Activated naive CD4-positive, alpha-beta T cell treated with anti-CD3 and anti-CD28 coated beads, Interleukin-2, amount 10 ng/mL, durations not matched to agents 7 days and 5 days (primary cell): ENCODE results near the gene RNFT2.
A peak's percentile ranks its signal among the peaks of the same experiment; 100 is the strongest.
"Not testable (repeated sequence)": the region's sequence is repeated elsewhere in the genome, so short reads cannot be mapped to it uniquely, and the experiment has no call there.

Experiments
- CTCF ChIA-PET: fragments of 350-600 bp; sonication (Branson Sonifier 250); formaldehyde crosslinking; loops from one replicate; lab custom pipeline; 2021; ENCODE audit warnings: antibody characterized with exemption; lab: Charles Lee
- DNase-seq: peaks from one replicate; pipeline ENCODE4 v3.0.0-alpha.2; 2020
- H3K27ac Mint-ChIP-seq: one replicate; pipeline ENCODE4 v1.8.0; 2021; ENCODE audit warnings: mild to moderate bottlenecking, moderate library complexity, mixed read lengths
- H3K27me3 Mint-ChIP-seq: one replicate; pipeline ENCODE4 v1.8.0; 2021; ENCODE audit warnings: mild to moderate bottlenecking, mixed read lengths
- H3K36me3 Mint-ChIP-seq: one replicate; pipeline ENCODE4 v1.8.0; 2021; ENCODE audit warnings: mixed read lengths
- H3K4me1 Mint-ChIP-seq: one replicate; pipeline ENCODE4 v1.8.0; 2021; ENCODE audit warnings: mixed read lengths
- H3K4me3 Mint-ChIP-seq: one replicate; pipeline ENCODE4 v1.8.0; 2021; ENCODE audit warnings: mild to moderate bottlenecking, moderate library complexity, mixed read lengths
- H3K9me3 Mint-ChIP-seq: one replicate; pipeline ENCODE4 v1.8.0; 2021; ENCODE audit warnings: mixed read lengths

The RNFT2 gene

DNA sequence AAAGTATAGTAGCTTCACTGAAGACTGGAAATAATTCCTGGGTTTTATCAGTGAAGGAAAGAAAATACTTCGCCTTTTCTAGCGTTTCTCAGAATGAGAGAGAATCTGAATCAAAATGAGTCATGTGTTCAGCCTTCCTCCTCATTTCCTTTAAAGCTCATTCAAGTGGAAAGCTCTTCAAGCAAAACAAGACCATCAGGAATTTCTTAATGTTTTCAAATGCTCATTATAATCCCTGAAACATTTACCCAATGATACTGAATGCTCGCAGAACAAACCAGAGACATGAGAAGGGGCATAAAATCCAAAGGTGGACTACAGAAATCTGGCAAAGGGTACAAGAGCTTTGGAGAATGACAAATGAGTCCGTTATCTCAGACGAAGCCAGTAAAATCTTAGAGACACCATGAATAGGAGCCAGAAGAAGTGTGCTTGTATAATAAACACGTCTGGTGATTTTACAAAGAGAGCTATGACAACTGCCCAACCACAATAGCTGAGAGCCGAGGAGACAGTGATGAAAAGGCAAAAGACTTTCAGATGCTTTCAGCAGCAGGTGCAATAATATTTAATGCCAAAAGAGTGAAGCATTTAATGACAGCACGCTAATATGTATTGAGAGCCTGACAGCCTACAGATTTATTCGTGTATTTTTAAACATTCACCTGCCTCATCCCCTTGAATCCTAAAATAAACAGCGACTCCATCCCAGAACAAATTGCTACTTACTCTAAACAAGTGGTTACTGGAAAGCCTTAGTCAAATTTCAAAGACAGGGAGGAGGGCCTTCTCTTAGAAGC lies 19.3 kb upstream of the RNFT2 start:
- Mint-ChIP-seq H3K4me3 (no peak overlapping the region), H3K9me3 (no peaks in the 10 kb centered on the region), H3K27me3 (no peaks in the 10 kb centered on the region), H3K27ac (no peak overlapping the region), H3K4me1 (peaks cover 3% of the 10 kb centered on the region), H3K36me3 (peaks cover 37% of the 10 kb centered on the region)
- CTCF ChIA-PET, result interaction anchor here (0.6 to 1.9 kb wide), 3 partner anchors 12 to 33 kb away, joined by 3 to 7 read pairs (median 4); no protein-coding TSS in a partner anchor
- no peak for DNase-seq

DNA sequence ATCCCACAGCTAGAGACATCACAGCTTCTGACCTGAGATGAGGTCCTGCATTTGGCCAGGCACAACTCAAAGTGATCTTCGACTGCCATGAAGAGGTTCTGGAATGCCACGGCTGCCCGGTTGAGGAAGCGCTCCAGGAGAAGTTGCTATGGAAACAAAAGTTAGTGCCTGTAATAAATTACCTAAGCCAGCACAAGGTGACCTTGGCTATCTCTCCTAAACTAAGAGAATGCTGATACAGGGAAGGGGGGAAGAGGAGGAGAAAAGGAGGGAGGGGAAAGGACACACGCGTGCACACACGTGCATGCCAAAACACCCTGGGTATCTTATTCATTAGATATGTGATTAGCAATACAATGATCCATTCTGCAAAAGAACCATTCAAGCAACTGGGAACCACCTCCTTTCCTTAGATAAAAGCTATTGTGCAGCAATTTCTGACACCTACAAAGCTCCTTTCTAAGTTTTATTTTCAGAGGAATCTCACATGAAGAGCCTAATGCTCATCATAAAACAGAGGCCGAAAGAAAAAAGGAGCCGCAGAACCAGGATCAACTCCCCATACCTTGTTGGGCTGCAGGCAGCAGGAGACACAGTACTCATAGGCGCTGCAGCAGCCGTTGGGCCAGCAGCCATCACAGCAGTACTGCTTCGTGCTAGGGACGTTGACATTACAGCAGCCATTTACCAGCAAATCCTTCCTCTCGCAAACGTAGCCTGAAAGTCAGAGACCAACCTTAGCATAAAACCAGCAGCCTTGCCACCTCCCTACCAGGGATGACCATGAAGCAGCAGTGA lies 18.2 kb upstream of the RNFT2 start:
- no peak overlapping the region for H3K27ac Mint-ChIP-seq
- H3K36me3 Mint-ChIP-seq, result peaks cover 37% of the 10 kb centered on the region
- no peaks in the 10 kb centered on the region for H3K9me3 Mint-ChIP-seq
- no peak for DNase-seq
- no peak overlapping the region for H3K4me3 Mint-ChIP-seq
- CTCF ChIA-PET, result interaction anchor here (0.6 to 2.4 kb wide), 3 partner anchors 16 to 32 kb away, joined by 3 to 8 read pairs (median 7); no protein-coding TSS in a partner anchor
- no peaks in the 10 kb centered on the region for H3K27me3 Mint-ChIP-seq
- peaks cover 3% of the 10 kb centered on the region for H3K4me1 Mint-ChIP-seq

DNA sequence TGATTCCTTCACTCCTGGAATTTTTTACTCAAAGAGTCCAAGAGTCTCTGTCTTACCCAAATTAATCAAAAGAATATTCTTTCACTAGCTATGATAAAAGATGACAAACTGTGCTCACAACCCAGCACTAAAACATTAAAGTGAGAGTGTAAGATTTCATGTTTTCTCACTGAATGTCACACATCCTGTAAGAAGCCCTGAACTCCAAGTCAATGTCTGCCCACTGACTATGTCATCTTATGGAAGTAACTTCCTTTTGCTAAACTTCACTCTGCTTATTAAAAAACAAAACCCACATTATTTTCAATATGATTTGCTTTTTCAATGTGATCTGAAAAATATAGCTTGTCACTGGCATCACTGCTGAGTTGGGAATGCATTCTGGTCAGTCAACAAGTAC lies 15.9 kb upstream of the RNFT2 start:
- no peak for DNase-seq
- H3K4me1 Mint-ChIP-seq, result peaks cover 3% of the 10 kb centered on the region
- no peak overlapping the region for H3K27ac Mint-ChIP-seq
- H3K9me3 Mint-ChIP-seq, result no peaks in the 10 kb centered on the region
- CTCF ChIA-PET, result interaction anchor here (2.4 to 2.7 kb wide), 2 partner anchors 13 to 19 kb away, joined by 8 to 11 read pairs; no protein-coding TSS in a partner anchor
- H3K4me3 Mint-ChIP-seq, result no peak overlapping the region
- H3K36me3 Mint-ChIP-seq, result peaks cover 19% of the 10 kb centered on the region
- H3K27me3 Mint-ChIP-seq, result no peaks in the 10 kb centered on the region

DNA sequence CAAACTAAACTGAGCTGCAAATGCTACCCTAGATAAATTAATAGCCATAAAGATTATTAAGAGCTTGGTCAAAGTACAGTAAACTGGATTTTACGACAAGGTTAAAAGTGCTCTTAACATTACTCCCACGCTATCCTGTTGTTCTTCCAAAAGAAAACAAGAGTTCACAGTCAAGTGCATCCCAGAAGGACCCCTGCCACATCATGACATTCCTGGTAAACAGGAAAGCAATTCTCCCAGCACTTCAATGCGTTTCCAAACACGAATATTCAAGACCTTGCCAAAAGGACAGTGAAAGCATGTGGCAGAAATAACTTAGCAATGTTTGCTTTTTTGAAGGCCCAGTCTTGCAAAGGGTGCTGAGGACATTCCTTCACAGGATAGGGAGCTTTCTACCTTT lies 11.4 kb upstream of the RNFT2 start:
- H3K4me1 Mint-ChIP-seq, result peaks cover 4% of the 10 kb centered on the region
- no peaks in the 10 kb centered on the region for H3K9me3 Mint-ChIP-seq
- CTCF ChIA-PET, result interaction anchor here (0.6 to 1.2 kb wide), 2 partner anchors 17 to 137 kb away, joined by 3 read pairs; no protein-coding TSS in a partner anchor
- no peak for DNase-seq
- H3K36me3 Mint-ChIP-seq, result peaks cover 8% of the 10 kb centered on the region
- H3K27ac Mint-ChIP-seq, result no peak overlapping the region
- no peak overlapping the region for H3K4me3 Mint-ChIP-seq
- no peaks in the 10 kb centered on the region for H3K27me3 Mint-ChIP-seq

DNA sequence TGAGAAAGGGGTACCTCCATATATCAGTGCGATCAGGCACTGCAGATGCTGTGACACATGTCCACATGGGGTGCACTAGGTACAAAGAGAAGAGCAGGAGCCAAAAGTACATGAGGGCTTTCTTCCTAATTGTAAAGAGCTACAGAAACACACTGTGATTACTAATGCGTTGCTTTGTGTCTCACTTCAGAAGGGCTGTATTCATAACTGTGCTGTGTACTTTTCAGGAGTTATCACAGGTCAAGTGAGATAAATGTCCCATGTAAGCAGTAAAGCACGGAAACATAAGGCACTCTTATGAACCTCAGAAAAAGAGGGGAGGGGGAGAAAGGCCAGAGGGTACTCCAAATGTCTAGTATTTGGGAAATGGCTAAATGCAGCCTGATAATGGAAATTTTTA lies 10.9 kb upstream of the RNFT2 start:
- H3K27ac Mint-ChIP-seq, result no peak overlapping the region
- H3K27me3 Mint-ChIP-seq, result no peaks in the 10 kb centered on the region
- peaks cover 4% of the 10 kb centered on the region for H3K4me1 Mint-ChIP-seq
- DNase-seq, result no peak
- CTCF ChIA-PET, result interaction anchor here (1.2 kb wide), 1 partner anchor 136 kb away, joined by 3 read pairs; no protein-coding TSS in a partner anchor
- peaks cover 8% of the 10 kb centered on the region for H3K36me3 Mint-ChIP-seq
- no peaks in the 10 kb centered on the region for H3K9me3 Mint-ChIP-seq
- no peak overlapping the region for H3K4me3 Mint-ChIP-seq

DNA sequence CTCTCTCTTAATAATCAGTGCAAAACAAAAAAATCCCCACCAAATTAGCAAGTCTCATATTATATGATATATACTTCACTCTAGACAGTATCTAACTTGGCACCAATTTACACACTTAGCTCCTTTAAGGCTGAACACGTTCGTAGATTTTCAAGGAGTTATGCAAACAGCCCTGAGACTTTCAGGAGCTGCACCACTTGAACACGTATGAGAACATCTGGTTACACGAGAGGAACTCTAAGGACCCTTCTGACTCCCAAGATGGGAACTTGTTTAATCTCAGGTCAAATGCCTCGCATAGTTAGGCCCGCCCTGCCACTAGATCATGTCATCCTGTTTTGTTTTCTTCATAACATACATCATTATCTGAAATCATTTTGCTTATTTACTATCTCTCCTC lies 10.2 kb upstream of the RNFT2 start:
- Mint-ChIP-seq H3K36me3 (peaks cover 5% of the 10 kb centered on the region), H3K9me3 (no peaks in the 10 kb centered on the region), H3K27me3 (no peaks in the 10 kb centered on the region), H3K27ac (no peak overlapping the region), H3K4me3 (no peak overlapping the region), H3K4me1 (peaks cover 6% of the 10 kb centered on the region)
- no peak for DNase-seq
- CTCF ChIA-PET, result no interaction called here

DNA sequence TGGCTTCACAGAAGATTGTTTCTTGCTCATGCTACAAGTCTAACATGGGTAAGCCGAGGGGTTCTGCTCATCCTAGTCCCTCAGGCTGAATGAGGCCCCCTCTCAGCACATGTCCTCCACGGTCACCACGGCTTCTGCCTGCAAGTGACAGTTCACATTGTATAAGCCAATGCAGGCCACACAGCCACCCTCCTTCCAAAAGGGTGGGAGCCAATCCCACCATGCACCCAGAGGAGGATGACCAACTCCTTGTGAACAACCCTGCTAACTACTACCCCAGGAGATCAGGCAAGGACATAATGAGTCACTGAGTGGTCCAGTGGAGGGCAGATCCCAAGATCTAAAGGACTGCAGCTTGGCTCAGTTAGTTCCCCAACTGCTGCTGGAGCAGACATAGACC lies 6.3 kb upstream of the RNFT2 start:
- Mint-ChIP-seq H3K27me3 (no peaks in the 10 kb centered on the region), H3K4me1 (peaks cover 26% of the 10 kb centered on the region), H3K4me3 (no peak overlapping the region), H3K9me3 (no peaks in the 10 kb centered on the region), H3K36me3 (peaks cover 15% of the 10 kb centered on the region), H3K27ac (peak overlapping the region; percentile 7)
- no peak for DNase-seq
- CTCF ChIA-PET, result no interaction called here

DNA sequence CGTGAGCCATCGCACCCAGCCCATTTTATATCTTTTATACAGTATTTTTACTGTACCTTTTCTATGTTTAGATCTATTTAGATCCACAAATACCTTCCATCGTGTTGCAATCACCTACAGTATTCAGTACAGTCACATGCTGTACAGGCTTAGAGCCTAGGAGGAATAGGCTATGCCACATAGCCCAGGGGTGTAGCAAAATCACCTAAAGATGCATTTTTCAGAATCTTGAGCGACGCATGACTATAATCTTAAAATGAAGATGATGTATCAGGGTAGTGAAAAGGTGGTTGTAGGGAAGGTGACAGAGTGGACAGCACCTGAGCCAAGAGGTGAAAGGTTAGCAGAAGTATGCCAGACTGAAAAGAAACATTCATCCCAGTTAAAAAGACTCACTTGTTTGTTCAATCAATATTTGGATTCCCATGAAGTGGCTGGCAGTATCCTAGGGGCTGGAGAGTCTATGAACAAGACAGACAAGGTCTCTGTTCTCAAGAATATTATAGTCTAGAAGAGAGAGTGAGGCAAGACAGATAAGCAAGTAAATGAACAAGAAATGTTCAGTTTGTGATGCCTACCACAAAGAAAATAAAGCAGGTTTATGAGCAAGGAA lies 3.9 kb upstream of the RNFT2 start:
- no peaks in the 10 kb centered on the region for H3K27me3 Mint-ChIP-seq
- H3K4me3 Mint-ChIP-seq, result no peak overlapping the region
- peaks cover 15% of the 10 kb centered on the region for H3K36me3 Mint-ChIP-seq
- peaks cover 37% of the 10 kb centered on the region for H3K4me1 Mint-ChIP-seq
- CTCF ChIA-PET, result interaction anchor here (1.2 kb wide), 1 partner anchor 25 kb away, joined by 5 read pairs; no protein-coding TSS in a partner anchor
- no peaks in the 10 kb centered on the region for H3K9me3 Mint-ChIP-seq
- no peak overlapping the region for H3K27ac Mint-ChIP-seq
- DNase-seq, result no peak

DNA sequence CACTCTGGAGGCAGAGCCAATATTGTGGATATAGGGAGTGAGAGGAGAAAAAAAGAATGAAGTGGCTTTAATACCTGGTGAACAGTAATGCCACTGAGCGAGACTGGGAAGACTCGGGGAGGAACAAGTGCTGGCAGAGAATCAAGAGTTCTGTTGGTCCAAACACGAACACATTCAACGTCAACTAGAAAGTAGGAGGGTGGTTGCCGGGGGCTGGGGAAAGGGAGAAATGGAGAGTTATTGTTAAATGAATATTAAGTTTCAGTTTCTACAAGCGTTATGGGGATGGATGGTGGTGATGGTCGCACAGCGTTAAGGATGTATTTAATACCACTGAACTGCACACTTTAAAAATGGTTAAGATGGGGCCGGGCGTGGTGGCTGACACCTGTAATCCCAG lies 3.0 kb upstream of the RNFT2 start:
- CTCF ChIA-PET, result no interaction called here
- H3K27ac Mint-ChIP-seq, result no peak overlapping the region
- no peaks in the 10 kb centered on the region for H3K9me3 Mint-ChIP-seq
- no peaks in the 10 kb centered on the region for H3K27me3 Mint-ChIP-seq
- H3K36me3 Mint-ChIP-seq, result peaks cover 15% of the 10 kb centered on the region
- no peak for DNase-seq
- peaks cover 40% of the 10 kb centered on the region for H3K4me1 Mint-ChIP-seq
- peak overlapping the region; percentile 20 for H3K4me3 Mint-ChIP-seq

DNA sequence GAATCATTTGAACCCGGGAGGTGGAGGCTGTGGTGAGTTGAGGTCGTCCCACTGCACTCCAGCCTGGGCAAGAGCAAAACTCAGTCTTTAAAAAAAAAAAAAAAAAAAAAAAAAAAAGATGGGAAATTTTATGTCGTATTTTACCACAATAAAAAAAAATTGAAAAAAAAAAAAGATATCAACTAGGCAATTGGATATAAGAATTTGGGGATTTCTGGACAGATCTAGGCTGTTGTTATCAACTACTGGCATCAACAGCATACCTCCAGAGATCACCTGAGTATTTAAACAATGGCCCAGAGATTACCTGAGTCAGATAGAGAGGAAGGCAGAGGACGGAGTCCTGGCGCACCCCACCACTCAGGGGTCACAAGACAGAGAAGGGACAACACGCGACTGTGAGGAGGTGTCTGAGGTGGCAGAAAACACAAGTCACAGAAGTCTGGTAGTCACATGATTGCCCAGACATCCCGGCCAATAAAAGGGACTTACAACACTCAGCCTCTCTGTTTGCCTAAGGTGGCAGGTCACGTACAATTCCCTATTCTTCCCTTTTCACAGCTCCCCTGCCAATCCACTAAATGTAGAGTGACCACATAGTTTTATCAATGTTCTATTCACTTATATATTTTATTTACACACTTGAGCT lies 2.0 kb upstream of the RNFT2 start:
- no peak for DNase-seq
- H3K27ac Mint-ChIP-seq, result peak overlapping the region; percentile 17
- H3K9me3 Mint-ChIP-seq, result no peaks in the 10 kb centered on the region
- peaks cover 15% of the 10 kb centered on the region for H3K36me3 Mint-ChIP-seq
- H3K27me3 Mint-ChIP-seq, result no peaks in the 10 kb centered on the region
- H3K4me1 Mint-ChIP-seq, result peaks cover 40% of the 10 kb centered on the region
- peak overlapping the region; percentile 84 for H3K4me3 Mint-ChIP-seq
- CTCF ChIA-PET, result interaction anchor here (0.9 kb wide), 1 partner anchor 12 kb away, joined by 3 read pairs; no protein-coding TSS in a partner anchor

DNA sequence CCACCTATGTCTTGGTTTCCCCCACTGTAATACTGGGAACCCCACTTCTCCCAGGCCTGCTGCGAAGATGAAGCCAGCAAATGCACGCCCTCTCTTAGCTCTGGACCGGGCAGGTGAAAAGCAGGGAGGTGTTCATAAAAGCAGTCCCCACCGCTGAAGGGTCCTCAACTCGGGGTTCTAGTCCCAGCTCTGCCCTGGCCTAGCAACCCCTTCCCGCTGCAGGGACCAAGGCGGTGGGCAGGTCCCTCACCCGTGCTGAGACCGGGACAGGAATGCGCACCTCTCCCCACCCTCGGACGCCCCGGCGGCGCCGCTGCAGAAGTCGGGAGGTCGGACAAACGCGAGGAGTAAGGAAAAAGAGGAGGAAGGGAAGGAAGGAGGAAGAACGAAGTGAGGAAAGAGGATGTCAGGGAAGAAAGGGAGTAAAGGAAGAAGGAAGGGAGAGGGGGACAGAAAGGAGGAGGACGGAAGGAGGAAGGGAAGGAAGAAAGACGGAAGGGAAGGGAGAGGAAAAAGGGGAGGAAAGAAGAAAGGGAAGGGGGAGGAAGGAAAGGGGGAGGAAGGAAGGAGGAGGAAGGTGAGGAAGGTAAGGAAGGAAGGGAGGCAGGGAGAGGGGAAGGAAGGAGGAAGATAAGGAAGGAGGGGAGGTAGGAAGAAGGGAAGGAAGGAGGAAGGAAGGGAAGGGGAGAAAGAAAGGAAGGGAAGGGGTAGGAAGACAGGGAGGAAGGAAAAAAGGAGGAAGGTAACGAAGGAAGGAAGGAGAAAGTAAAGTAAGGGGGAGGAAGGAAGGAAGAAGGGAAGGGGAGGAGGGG lies 947 bp upstream of the RNFT2 start:
- Mint-ChIP-seq H3K27me3 (no peaks in the 10 kb centered on the region), H3K9me3 (no peaks in the 10 kb centered on the region), H3K36me3 (peaks cover 18% of the 10 kb centered on the region), H3K4me3 (peak overlapping the region; percentile 84), H3K4me1 (peaks cover 40% of the 10 kb centered on the region), H3K27ac (peak overlapping the region; percentile 80)
- CTCF ChIA-PET, result interaction anchor here (0.9 kb wide), 1 partner anchor 13 kb away, joined by 3 read pairs; no protein-coding TSS in a partner anchor
- DNase-seq, result peak; percentile 34

DNA sequence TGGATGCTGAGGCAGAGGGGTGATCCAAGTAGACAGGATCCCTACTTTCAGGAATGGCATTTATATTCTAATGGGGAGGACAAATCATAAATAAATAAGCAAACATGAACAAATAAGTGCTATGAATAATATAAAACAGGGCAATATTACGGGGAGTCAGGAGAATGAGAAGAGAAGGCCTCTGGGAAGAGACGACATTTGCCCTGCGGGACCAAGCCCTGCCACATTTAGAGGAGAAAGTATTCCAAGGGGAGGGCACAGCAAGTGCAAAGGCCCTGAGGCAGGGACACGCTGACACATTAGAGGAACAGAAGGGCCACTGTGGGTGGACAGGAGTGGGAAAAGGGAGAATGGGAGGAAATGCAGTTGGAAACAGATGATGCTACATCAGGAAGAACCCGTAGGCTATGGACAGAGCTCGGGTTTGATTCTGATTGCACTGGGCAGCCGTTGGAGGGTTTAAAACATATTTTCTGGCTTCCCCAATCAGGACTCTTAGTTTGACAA lies 1.3 kb downstream of the RNFT2 start:
- Mint-ChIP-seq H3K4me3 (no peak overlapping the region), H3K27me3 (no peaks in the 10 kb centered on the region), H3K27ac (no peak overlapping the region), H3K4me1 (peaks cover 35% of the 10 kb centered on the region), H3K36me3 (peaks cover 10% of the 10 kb centered on the region), H3K9me3 (no peaks in the 10 kb centered on the region)
- CTCF ChIA-PET, result no interaction called here
- no peak for DNase-seq

DNA sequence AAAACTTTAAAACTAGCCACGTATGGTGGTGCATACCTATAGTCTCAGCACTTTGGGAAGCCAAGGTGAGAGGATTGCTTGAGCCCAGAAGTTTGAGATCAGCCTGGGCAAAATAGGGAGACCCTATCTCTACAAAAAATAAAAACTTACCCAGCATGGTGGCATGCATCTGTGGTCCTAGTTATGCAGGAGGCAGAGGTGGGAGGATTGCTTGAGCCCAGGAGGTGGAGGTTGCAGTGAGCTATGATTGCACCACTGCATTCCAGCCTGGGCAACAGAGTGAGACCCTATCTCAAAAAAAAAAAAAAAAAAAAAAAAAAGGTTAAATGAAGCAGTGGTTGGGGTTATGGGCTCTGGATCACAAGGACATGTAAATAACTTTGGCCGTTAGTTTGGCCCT lies 4.7 kb downstream of the RNFT2 start:
- H3K9me3 Mint-ChIP-seq, DNase-seq, H3K36me3 Mint-ChIP-seq, H3K4me3 Mint-ChIP-seq, H3K27ac Mint-ChIP-seq, H3K27me3 Mint-ChIP-seq: not testable (repeated sequence)
- peaks cover 16% of the 10 kb centered on the region for H3K4me1 Mint-ChIP-seq
- CTCF ChIA-PET, result interaction anchor here (0.6 kb wide), 1 partner anchor 14 kb away, joined by 3 read pairs; no protein-coding TSS in a partner anchor
